GM23338 (cell line): Measurements from ENCODE around the gene LPP. TPM values are rescaled to one million over a fixed set of nuclear protein-coding genes. Genes with fewer than 3 reads are reported as not detected.

Experiments
- ATAC-seq: fragments of 200-7000 bp; cut with Tn5 transposase; 3 replicates; pipeline ENCODE4 v1.9.1; 2020
- DNase-seq: peaks from one replicate; pipeline ENCODE4 v3.0.0-alpha.2; 2015; ENCODE audit warnings: low spot score
- H2AFZ ChIP-seq: fragments of 200-600 bp; sonication (generic); 2 replicates; pipeline ENCODE4 v1.8.0; 2016; ENCODE audit warnings: antibody characterized with exemption, mild to moderate bottlenecking, moderate library complexity
- H3F3A ChIP-seq: fragments of 200-600 bp; sonication (generic); replicated peaks from 2 replicates; pipeline ENCODE4 v1.8.0; 2017; ENCODE audit warnings: antibody characterized with exemption, mixed run types, low read depth
- H3K27ac ChIP-seq: fragments of 200-600 bp; sonication (generic); 2 replicates; pipeline ENCODE4 v1.6.1; 2016; ENCODE audit warnings: low read depth
- H3K27me3 ChIP-seq: fragments of 200-600 bp; sonication (generic); 2 replicates; pipeline ENCODE4 v1.8.0; 2016; ENCODE audit warnings: mild to moderate bottlenecking, mixed run types, moderate library complexity; ENCODE audit not compliant: insufficient read depth
- H3K36me3 ChIP-seq: fragments of 200-600 bp; sonication (generic); 2 replicates; pipeline ENCODE4 v1.8.0; 2016; ENCODE audit warnings: mild to moderate bottlenecking; ENCODE audit not compliant: insufficient read depth
- H3K4me1 ChIP-seq: fragments of 200-600 bp; sonication (generic); 2 replicates; pipeline ENCODE4 v1.8.0; 2016; ENCODE audit warnings: mild to moderate bottlenecking, moderate library complexity; ENCODE audit not compliant: insufficient read depth
- H3K4me2 ChIP-seq: fragments of 200-600 bp; sonication (generic); 2 replicates; pipeline ENCODE4 v1.7.1; 2017; ENCODE audit warnings: mixed run types
- H3K4me3 ChIP-seq: fragments of 200-600 bp; sonication (generic); 2 replicates; pipeline ENCODE4 v1.6.1; 2016; ENCODE audit warnings: mixed run types
- H3K79me2 ChIP-seq: fragments of 200-600 bp; sonication (generic); replicated peaks from 2 replicates; pipeline ENCODE4 v1.8.0; 2017; ENCODE audit warnings: mild to moderate bottlenecking; ENCODE audit not compliant: insufficient read depth
- H3K9me2 ChIP-seq: fragments of 200-600 bp; sonication (generic); 2 replicates; pipeline ENCODE4 v1.8.0; 2017; ENCODE audit not compliant: insufficient read depth
- H4K20me1 ChIP-seq: fragments of 200-600 bp; sonication (generic); replicated peaks from 2 replicates; pipeline ENCODE4 v1.8.0; 2017; ENCODE audit warnings: mild to moderate bottlenecking; ENCODE audit not compliant: insufficient read depth
- H3K27ac Mint-ChIP-seq: 2 replicates; pipeline ENCODE4 v1.8.0; 2020; ENCODE audit warnings: inconsistent platforms, mild to moderate bottlenecking, moderate library complexity, mixed read lengths
- H3K27me3 Mint-ChIP-seq: 3 replicates; pipeline ENCODE4 v1.8.0; 2022; ENCODE audit warnings: low read depth, mild to moderate bottlenecking, moderate library complexity, mixed read lengths, inconsistent platforms; ENCODE audit not compliant: insufficient read depth, poor library complexity
- H3K36me3 Mint-ChIP-seq: 3 replicates; pipeline ENCODE4 v1.8.0; 2021; ENCODE audit warnings: low read depth, mild to moderate bottlenecking, inconsistent platforms, moderate library complexity, mixed read lengths
- H3K4me1 Mint-ChIP-seq: 3 replicates; pipeline ENCODE4 v1.8.0; 2020; ENCODE audit warnings: mild to moderate bottlenecking, inconsistent platforms, mixed read lengths
- H3K4me3 Mint-ChIP-seq: 3 replicates; pipeline ENCODE4 v1.8.0; 2021; ENCODE audit warnings: moderate library complexity, mild to moderate bottlenecking, inconsistent platforms, mixed read lengths
- H3K9me3 Mint-ChIP-seq: 3 replicates; pipeline ENCODE4 v1.8.0; 2020; ENCODE audit warnings: moderate library complexity, mild to moderate bottlenecking, inconsistent platforms, mixed read lengths
- CREB1 ChIP-seq: fragments of 250-450 bp; sonication (Bioruptor Pico); IDR thresholded peaks from 2 replicates; pipeline ENCODE4 v1.5.0; 2020; ENCODE audit warnings: low read depth, mild to moderate bottlenecking, moderate library complexity
- CTCF ChIP-seq, 2 experiments: fragments of 200-600 bp in 1 of 2; sonication (generic) in 1 of 2; conservative IDR thresholded peaks; 2 replicates each; pipeline versions ENCODE4 v1.5.1 to v1.6.1; 2016 to 2017; ENCODE audit warnings: antibody characterized with exemption in 2 of 2, low read depth in 2 of 2, mild to moderate bottlenecking in 2 of 2, moderate library complexity in 1 of 2
- EZH2 ChIP-seq: fragments of 200-600 bp; sonication (generic); IDR thresholded peaks from one replicate; pipeline ENCODE4 v1.8.0; 2017; ENCODE audit warnings: antibody characterized with exemption, mild to moderate bottlenecking, low read depth; ENCODE audit not compliant: unreplicated experiment
- EZH2phosphoT487 ChIP-seq: fragments of 200-600 bp; sonication (generic); IDR thresholded peaks from one replicate; pipeline ENCODE4 v1.8.1; 2018; ENCODE audit warnings: antibody characterized with exemption; ENCODE audit not compliant: unreplicated experiment
- JUNB ChIP-seq: IDR thresholded peaks from one replicate; pipeline ENCODE4 v1.6.1; 2016; ENCODE audit warnings: antibody characterized with exemption; ENCODE audit not compliant: unreplicated experiment
- POLR2AphosphoS5 ChIP-seq: IDR thresholded peaks from 2 replicates; pipeline ENCODE4 v1.6.1; 2016; ENCODE audit warnings: antibody characterized with exemption, low read depth
- STAT1 ChIP-seq: IDR thresholded peaks from one replicate; pipeline ENCODE4 v1.6.1; 2016; ENCODE audit warnings: antibody characterized with exemption; ENCODE audit not compliant: unreplicated experiment
- ZNF331 ChIP-seq: fragments of 250-450 bp; sonication (Bioruptor Pico); IDR thresholded peaks from 2 replicates; pipeline ENCODE4 v1.5.0; 2020; ENCODE audit warnings: low read depth, mild to moderate bottlenecking, moderate library complexity
- ZNF462 ChIP-seq: fragments of 250-450 bp; sonication (Bioruptor Pico); IDR thresholded peaks from 2 replicates; pipeline ENCODE4 v1.5.0; 2020; ENCODE audit warnings: mild to moderate bottlenecking, moderate library complexity
- polyA plus RNA-seq: library from polyadenylated mRNA; unstranded; fragments of >200 nt; fragmentation: Nextera tagmentation; extraction: Ambion mirVana; gene quantifications from 2 replicates; pipeline ENCODE4 v1.2.1, GENCODE V29; 2016
- total RNA-seq: library from RNA; depleted of rRNA; stranded (reverse); fragments of >200 nt; shearing (Covaris generic); gene quantifications from 2 replicates; pipeline ENCODE4 v1.2.3, GENCODE V29; 2014
- TF ChIP-seq, protein P1 (sequence below): IDR thresholded peaks from 2 replicates; pipeline ENCODE4 v1.6.1; 2016; ENCODE audit warnings: antibody characterized with exemption

Gene LPP
- total and polyA plus RNA-seq, 2 experiments from 2014 or later, result 23.0 to 35.2 TPM

GRCh38 chr3:188280627-188281026, 126.7 kb downstream of the LPP start (continued):
- TF ChIP-seq, protein P1, sequence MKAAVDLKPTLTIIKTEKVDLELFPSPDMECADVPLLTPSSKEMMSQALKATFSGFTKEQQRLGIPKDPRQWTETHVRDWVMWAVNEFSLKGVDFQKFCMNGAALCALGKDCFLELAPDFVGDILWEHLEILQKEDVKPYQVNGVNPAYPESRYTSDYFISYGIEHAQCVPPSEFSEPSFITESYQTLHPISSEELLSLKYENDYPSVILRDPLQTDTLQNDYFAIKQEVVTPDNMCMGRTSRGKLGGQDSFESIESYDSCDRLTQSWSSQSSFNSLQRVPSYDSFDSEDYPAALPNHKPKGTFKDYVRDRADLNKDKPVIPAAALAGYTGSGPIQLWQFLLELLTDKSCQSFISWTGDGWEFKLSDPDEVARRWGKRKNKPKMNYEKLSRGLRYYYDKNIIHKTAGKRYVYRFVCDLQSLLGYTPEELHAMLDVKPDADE, result no peak
- TF ChIP-seq ZNF331 (CRISPR knock-in tag) (no peak), ZNF462 (CRISPR knock-in tag) (no peak), POLR2AphosphoS5 (no peak)

DNA sequence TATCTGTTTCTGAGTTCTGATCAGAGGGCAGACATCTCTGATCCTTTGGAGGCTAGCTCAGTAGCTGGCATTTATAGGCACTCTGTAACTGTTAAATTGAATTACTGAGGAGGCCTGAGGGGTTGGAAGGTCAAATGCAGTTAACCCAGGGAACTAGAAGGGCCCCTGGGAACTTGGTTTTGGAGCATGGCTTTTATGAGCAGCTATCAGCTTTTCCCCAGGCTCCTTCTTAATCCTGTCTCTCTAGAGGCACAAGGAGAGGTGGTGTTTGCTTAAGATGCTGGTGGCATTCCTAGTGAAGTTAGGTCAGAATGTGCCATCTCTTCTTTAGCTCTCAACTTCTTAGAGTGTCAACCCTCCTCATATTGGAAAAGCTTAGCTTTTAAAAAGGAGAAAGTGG, 128.9 kb downstream of the LPP start:
- no peaks in the 10 kb centered on the region for H4K20me1 ChIP-seq
- no peaks in the 10 kb centered on the region for H3F3A ChIP-seq
- DNase-seq, result no peak
- Mint-ChIP-seq H3K27ac (no peak overlapping the region), H3K4me3 (no peak overlapping the region), H3K9me3 (no peaks in the 10 kb centered on the region), H3K4me1 (peaks cover 17% of the 10 kb centered on the region), H3K36me3 (no peaks in the 10 kb centered on the region), H3K27me3 (peaks cover 1% of the 10 kb centered on the region)
- H3K79me2 ChIP-seq, result 0 out of 2 replicates have a peak, but pooled peaks cover 13% of the 10 kb centered on the region
- no peaks in the 10 kb centered on the region for H3K27me3 ChIP-seq
- no peak overlapping the region for H3K4me2 ChIP-seq
- peaks cover 16% of the 10 kb centered on the region; the same call in 1 of the 2 replicates for H3K4me1 ChIP-seq
- no peak overlapping the region for H2AFZ ChIP-seq
- H3K4me3 ChIP-seq, result no peak overlapping the region
- H3K9me2 ChIP-seq, result no peaks in the 10 kb centered on the region
- ATAC-seq, result no peak
- H3K36me3 ChIP-seq, result no peaks in the 10 kb centered on the region
- H3K27ac ChIP-seq, result no peak overlapping the region
- no peak for TF ChIP-seq STAT1
- TF ChIP-seq CTCF (conservative IDR thresholded peaks at IDR 0.05; ENCODE audit: low read depth in 2 of 2), result no peak
- no peak for TF ChIP-seq EZH2
- TF ChIP-seq, protein P1, result no peak
- TF ChIP-seq POLR2AphosphoS5, result no peak
- no peak for TF ChIP-seq EZH2phosphoT487
- TF ChIP-seq CREB1 (CRISPR knock-in tag), result no peak
- TF ChIP-seq JUNB, result no peak
